Measurements from ENCODE around the gene NOVA1.

NOVA1 gene

DNA sequence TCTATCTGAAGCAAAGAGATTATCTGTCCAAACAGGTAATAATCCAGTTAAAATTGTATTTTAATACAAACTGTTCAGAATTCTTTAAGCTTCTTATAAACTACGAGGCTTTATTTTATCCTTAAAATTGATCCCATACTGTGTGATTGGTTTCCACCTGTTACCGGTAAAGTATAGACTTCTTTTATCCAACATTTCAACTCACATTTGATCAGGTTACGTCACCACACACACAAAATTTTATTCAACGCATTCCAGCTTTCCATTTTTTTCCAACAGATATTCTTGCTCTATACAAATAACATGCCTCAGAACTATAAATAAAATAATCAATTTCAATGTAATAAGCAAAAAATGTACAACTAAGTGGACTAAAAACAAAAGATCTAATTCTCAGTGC, 4.5 kb downstream of the NOVA1 start:
- no peak for DNase-seq
- no peak for ATAC-seq

DNA sequence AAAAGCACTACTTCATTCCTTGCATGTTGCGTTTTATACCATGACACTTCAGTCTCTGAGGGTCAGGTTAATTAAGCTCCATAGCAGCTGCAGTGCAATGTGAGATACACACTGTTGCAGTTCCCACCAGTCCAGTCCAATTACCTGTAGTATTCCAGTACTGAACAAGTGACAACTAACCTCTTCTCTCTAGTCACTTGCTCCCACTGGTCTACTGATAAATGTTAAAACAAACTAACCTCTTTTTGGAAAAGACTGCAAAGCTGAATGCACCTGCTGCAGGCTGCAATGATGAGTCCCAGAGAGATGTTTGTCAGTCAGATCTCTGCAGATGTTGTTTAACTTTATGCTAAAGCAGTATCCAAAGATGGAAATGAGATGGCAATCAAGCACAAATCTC, 7.9 kb downstream of the NOVA1 start:
- ATAC-seq (no peak), DNase-seq (no peak)

DNA sequence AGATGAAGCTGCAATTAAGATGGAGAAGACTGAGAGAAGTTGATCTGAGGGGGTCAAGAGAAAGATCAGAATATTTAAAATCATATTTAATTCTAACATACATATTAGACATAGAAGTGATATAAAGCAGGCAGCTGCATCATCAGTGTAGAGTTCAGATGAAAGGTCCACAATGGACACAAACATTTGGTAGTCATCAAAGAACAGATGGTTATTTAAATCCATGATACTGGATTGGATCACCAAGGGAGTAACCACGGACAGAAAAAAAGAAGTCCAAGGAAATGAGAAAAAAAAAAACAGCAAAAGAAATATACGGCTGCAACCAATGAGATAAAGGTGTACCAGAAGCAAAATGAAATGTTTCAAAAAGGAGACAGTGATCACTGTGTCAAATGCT, 20.1 kb downstream of the NOVA1 start:
- no peak for ATAC-seq
- no peak for DNase-seq

DNA sequence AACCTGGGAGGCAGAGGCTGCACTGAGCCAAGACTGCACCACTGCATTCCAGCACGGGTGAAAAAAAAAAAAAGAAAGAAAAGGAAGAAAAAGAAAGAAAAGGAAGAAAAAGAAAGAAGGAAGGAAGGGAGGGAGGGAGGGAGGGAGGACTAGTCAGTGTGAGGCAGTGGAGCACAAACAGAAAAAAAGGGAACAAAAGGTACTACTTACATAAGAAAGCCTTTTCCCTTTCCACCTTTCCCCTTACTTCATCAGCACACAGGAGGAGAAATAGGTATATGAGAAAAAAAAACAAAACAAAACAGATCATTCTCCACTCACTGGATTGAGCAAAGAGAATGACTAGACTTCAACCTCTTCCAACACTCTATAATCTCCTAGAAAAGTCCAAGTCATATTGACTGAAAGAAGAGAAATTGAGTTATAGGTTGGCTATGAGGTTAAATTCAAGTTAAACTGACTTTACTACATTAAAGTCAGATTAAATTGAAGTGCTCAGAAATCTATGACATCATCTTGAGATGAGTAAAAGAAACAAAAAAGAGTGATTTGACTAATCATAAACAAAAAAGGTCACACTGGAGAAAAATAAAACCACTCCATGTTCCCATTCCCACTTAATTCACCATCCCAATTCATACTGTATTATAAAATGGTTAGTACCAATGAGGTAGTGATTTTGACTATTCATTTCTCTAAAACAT, 43.6 kb downstream of the NOVA1 start:
- no peak for DNase-seq
- ATAC-seq = no peak

DNA sequence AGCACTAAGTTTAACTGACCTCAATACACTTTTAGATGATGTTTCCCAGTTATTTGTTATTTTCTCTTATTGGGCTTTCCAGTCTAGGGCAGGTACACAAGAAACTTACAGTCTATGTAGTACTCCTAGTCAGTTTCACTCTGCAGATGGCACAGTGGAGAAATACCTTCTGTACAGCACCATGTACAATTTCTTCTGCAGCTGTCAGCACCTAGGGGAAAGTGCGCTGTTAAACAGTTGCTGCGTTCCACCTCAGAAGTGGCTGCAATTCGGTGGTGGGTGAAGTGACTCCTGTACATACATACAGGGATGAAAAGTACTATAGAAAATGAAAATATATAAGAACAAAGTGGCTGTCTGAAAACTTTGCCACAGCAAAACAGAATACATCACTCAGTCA, 48.3 kb downstream of the NOVA1 start:
- no peak for ATAC-seq

DNA sequence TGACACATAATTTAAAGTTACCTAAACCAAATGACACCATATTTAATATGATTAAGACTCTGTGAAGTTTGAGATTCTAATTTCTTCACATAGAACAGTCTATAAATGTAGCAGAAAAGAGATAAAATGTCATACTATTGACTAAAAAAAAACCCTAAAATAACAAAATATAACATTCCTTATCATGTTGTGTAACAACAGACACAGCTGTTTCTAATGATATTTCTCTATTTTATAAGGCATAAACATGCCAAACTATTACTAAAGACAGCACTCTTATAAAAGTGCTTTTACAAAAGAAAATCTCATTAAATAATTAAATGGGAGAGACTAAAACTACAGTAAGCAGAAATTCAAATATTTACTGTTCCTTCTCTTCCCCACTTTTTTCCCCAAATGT, 49.4 kb downstream of the NOVA1 start:
- no peak for DNase-seq
- ATAC-seq = no peak

More for the DNA sequence above, 48.3 kb downstream of the NOVA1 start:
- DNase-seq = no peak

DNA sequence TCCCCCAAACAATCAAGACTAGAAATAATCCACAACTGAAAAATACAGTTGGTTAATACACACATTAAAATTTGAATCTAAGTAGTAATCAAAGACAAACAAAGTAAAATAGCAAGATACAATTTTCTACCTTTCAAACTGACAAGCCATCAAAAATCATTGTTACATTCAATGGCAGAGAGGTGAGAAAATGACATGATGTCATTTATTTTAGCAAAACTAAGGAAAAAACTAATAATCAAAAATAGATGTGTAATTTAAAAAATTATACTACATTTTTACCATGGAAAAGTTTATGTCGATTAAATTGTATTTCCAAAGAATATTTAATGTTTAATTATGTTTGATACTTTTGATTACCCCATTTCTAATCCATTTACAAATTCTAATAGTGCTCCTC, 59.7 kb downstream of the NOVA1 start:
- ATAC-seq (no peak), DNase-seq (no peak)

DNA sequence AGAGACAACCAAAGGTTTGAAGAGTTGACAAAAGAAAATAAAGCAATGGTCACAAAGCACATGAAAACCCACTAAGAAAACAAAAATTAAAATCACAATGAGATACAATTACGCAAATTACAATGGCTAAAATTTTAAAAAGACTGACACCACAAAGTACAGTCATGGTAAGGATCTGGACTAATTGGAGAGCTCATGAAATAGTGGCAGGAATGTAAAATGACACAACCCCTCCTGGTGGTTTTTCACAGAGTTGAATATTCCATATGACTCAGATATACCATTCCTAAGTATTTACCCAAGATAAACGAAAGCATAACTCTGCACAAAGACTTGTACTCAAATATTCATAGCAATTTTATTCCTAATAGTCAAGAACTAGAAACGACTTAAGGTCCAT, 65.9 kb downstream of the NOVA1 start:
- no peak for ATAC-seq

DNA sequence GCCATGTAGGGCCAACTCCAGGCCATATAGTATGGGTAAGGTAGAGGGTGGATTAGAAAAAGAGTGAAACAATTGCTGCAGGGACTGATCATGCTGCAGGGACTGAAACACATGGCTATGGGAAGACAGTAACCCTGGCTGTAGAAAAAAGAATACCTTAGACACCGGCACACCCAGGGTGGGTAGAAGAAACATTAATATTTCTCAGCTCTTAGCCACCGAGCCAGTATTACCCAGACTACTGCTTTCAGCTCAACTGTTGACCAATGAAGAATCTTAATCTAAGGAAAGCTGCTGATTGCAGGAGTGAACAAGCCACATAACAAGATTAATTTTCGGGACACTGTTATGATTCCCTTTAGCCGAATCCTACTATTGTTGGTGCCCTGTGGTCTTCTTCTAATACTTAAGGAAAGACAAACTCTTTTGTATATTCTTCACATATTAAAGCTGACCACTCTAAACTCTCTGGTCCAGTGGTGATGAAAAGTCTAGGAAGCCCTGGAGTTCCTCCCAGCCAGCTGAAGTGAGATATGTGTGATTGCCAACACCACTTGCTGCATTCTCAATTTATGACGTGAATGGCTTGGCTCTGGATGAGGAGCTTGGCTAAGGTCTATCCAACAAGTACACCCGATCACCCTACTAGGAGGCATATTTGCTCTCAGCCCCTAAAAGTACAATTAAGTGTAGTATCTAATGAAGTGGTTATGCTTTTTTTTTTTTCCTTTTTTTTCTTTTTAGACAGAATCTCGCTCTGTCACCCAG, 69.2 kb downstream of the NOVA1 start:
- no peak for DNase-seq
- ATAC-seq = no peak

More for the DNA sequence above, 65.9 kb downstream of the NOVA1 start:
- no peak for DNase-seq

DNA sequence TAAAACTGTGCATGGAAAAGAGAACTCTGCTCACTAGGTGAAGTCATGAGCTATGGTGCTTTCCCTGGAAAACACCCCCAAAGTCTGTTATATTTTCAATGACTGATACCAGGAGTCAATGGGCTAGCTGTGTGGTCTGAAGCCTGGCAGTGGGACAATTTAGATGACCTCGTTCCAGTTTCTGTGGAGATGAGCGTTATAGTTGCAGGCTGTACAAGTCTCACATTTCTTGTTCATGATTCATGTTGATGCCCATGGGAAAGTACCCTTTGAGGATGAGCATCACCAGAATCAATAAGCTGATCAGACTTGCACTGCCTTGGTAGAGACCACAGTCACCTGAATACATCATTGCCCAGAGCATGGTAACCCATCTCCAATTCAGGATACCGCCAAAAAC, 70.7 kb downstream of the NOVA1 start:
- DNase-seq = no peak
- peak; percentile 32 for ATAC-seq

DNA sequence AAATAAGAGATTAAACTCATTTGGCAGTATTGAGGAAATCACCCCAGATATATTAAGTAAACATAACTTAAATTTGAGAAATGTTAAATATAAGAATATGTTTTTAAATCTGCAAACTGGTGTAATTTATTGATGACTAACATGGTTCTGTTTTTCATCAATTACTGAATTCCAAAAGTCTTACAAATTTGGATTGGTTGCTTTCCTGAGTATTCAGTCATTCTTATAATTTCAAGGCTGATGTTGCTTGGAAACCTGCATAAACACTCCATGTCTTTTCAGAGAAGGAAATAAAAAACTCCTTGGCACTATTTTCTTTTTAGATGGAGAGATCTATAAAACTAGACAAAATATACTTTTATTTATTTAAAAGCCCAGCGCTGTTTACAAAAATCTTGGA, 71.7 kb downstream of the NOVA1 start:
- no peak for ATAC-seq
- DNase-seq = no peak

DNA sequence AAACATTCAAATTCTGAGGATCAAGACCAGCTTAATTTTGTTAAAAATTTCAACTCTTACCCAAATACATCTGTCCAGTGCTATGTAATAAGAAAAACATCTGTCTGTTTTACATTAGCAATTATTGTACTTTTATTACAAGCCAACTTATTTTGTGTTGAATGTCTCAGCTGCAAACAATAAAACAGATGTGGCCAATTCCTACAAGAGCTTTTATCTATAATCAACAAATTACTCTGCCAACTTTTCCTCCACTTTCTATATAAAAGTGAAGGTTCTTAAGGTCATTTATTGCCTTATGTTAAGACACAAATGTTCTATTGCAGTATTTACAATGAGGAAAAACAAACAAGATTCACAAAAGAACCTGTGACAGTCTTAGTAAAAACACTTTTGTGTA, 72.7 kb downstream of the NOVA1 start:
- DNase-seq (no peak), ATAC-seq (no peak)

DNA sequence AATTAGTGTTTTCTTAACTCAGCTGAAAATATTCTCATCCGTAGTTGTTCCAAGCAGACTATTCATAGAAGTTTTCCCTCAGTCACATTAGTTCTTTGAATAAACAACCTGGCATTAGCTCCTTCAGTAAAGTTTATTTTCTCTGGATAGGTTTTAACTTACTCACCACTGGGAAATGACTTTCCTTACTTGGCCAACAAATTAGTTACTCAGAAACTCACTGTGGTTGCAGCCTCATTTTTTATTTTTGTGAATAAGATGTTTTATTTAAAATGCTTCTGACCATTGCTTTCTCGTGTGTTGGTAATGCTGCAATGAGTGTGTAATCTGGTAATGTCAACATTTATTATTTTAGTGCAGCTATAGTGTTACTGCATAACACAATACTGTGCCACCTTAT, 74.9 kb downstream of the NOVA1 start:
- ATAC-seq (no peak), DNase-seq (no peak)

DNA sequence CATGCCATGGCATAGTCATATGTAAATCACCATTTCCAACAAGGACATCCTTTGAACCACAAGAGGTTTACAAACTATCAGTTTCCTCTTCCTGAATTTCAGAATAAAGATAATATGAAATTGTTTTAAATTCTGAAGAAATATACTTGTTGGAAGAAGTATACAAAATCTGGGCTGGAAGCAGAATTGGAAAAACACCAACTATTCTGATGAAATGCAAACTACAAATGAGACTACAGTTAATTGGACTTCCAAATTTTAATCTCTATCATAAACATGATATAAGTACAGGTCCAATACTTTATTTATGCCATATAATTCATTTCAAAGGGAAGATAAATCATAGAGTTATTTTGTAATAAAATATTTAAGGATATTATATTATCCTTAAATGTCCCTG, 80.1 kb downstream of the NOVA1 start:
- DNase-seq = no peak
- ATAC-seq = no peak

DNA sequence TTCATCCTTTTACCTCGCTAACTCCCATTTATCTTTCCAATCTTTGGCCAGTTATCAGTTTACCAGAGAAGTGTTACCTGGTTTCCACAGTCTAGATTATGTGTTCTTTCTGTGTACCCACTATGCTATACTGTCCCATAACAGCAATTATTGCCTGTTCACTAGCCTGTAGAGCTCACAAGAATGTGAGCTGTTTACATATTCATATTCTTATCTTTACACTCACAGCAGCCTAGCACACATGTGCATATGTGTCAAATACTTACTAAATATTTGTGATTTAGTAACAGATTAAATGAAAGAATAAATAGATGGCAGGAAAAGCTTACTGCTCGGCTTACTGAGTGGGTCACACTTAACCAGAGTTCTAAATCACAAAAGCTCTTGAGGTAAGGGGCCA, 97.8 kb downstream of the NOVA1 start:
- DNase-seq = no peak

DNA sequence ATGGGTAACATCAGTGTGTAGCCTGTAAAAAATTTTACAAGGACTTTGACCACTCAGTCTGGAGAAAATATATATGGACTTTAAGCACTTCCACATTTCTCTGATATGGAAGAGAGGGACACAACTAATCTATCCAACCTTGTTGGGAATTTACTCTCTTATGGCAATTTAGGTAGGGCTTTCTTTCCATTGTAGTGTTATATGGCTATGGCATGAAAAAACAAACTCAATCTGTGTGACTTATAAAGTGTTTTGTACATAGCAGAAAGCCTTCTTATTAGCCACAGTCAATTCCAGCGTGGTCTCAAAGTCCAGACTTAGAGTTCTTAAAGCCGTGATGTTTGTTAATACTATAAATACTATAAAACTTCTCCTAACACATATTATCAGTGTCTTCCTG, 98.3 kb downstream of the NOVA1 start:
- ATAC-seq (no peak), DNase-seq (no peak)

More for the DNA sequence above, 97.8 kb downstream of the NOVA1 start:
- no peak for ATAC-seq

DNA sequence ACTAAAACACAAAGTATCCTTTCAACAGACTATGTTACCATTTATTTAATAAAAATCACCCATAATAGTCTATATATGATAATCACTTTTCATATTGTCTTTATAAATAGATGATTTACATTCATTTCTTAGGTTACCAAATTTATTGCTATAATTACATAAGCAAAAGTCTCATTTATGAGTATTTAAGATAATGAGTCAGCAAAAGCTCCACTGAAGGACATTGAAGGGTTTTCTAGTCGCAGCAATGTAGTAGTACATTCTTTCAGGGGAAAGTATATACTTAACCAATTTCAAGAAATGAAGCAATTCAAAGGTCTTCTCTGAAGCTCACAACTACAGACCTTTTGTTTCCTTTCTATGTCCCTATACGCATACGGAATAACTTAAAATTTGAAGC, 110.9 kb downstream of the NOVA1 start:
- DNase-seq (no peak), ATAC-seq (no peak)

DNA sequence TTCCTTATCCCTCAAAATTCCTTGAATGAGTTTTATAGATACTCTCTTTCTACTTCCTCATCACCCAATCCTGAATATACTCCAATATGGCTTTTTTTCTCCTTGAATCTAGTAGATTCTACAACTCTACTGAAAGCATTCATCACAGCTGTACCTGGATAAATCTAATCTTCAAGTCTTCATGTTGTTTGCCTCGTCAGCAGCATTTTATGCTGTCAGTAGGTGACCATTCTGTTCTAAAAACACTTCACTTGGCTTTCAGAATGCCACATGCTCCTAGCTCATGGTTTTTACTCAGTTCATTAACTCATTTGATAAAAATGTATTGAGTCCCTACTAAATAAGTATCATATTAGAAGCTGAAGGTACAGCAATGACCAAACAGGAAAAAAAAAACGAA, 113.3 kb downstream of the NOVA1 start:
- ATAC-seq = no peak
- DNase-seq = no peak

DNA sequence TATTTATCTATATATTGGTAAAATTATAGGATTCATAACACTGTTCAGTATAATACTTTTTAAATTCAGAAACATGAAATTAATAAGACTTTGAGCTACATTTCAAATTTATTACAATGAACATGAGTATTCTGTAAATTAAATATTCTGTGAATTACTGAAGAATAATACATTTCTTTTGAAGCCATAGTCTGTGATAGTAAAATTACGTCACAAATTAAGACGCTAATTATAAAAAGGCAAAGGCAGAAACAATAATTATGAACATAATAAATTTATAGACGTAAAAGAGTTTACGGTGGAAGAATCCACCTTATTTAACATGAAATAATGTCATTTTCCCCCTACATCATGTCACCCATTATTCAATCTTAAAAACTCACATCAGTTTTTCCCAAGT, 118.9 kb downstream of the NOVA1 start:
- no peak for DNase-seq
- ATAC-seq = no peak

DNA sequence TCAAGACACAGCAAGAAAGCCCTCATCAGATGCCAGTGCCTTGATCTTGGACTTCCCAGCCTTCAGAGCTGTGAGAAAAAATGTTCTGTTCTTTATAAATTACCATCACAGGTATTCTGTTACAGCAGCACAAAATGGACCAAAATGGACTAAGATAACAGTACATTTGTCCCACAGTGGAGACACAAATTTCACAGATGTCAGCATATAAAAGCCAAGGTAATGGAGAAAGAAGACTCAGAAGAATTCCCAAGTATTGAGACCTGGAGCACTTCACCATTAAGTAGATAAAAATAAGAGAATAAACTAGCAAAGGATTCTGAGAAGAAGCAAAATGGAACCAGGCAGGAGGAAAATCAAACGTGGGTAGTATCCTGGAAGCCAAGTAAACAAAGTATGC, 131.0 kb downstream of the NOVA1 start:
- no peak for DNase-seq
- no peak for ATAC-seq

DNA sequence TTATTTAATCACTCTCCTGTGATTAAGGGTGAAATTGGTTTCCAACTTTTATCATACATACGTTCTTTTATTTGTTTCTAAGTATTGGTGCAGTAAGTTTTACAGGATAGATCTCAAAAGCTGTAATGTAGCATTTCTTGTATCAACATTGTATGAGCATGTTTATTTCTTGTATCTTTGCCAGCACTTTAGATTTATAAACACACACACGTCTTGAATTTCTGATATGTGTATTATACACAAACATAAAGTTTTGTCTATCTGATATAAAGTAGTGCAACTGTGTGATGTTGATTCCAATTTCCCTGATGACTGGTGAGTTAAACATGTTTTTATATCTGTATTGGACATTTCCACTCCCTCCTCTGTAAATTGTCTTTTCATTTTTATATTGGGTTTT, 134.7 kb downstream of the NOVA1 start:
- DNase-seq = no peak
- ATAC-seq = no peak

DNA sequence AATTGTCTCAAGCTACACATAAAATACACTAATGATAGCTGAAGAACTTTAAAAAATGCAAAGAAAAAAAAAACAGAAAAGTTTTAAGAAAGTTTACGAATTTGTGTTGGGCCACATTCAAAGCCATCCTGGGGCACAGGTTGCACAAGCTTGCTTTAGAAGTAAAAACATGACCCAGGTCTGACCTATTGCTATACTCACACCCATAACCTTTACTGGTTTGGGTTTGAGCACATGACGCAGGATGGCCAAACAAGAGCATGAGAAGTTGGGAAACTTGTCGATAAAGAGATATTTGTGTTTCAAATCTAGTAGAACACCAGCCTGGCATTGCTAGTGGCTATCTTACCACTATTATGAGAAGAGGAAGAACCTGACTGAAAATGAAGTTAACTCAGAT, 143.7 kb downstream of the NOVA1 start:
- ATAC-seq = no peak
- no peak for DNase-seq

DNA sequence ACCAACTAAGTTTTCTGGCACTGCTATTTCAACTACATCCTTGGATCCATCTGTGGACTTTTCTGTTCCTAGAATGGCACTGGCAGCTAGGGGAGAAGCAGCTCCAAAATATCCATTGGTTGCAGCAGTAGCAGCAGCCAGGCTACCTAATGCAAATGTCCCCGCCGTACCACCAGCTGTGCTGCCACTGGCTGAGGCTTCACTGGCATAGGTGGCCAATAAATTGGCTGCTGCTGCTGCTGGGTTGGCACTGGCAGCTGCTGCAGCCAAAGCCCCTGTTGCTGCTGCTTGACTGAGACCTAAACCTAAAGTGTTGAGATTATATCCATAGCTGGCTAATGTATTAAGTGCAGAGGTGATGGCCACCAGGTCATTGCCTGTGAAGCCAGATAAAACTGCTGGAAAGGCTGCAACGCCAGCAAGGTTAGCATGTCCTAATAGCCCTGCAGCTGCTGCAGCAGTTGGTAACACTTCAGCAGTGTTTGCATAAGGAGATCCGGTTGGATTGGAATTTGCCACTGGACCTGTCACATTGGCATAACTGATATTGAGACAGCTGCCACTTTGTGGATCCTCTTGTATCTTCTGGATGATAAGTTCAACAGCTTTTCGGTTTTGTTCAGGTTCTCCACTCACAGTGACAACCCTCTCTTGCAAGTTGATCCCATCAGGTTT, 149.5 kb downstream of the NOVA1 start:
- no peak for DNase-seq
- no peak for ATAC-seq

DNA sequence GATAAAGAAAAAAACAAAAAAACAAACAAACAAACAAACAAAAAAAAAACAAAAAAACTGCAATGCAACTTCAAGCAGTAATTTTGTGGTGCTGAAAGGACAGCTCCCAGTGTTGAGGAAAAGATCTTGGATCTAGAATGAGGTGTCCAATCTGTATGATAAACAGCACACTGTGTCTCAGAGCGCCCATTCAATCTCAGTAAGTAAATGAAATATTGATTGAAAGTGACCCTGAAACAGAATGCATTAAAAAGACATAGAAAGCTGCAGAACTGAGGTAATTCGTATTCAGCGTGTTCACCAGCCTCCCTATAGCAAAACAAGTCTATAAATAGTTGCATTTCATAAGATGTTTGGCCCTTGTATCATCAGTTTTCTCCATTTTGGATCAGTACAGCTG, 153.0 kb downstream of the NOVA1 start:
- ATAC-seq = no peak
- no peak for DNase-seq
